Measurements from ENCODE around the gene VARS1. TPM values are rescaled to one million over a fixed set of nuclear protein-coding genes. Genes with fewer than 3 reads are reported as not detected.

Gene VARS1
- total RNA-seq, 2 experiments from 2014 or later = 84.1 to 88.4 TPM

- Mint-ChIP-seq H3K4me1 (peaks cover 46% of the 10 kb centered on the region), H3K36me3 (ENCODE audit: low read depth) (peaks cover 40% of the 10 kb centered on the region), H3K27ac (peak overlapping the region; percentile 46), H3K27me3 (no peaks in the 10 kb centered on the region), H3K9me3 (no peaks in the 10 kb centered on the region), H3K4me3 (no peak overlapping the region)
- CTCF ChIA-PET = interaction anchor here (0.7 to 4.4 kb wide), 13 partner anchors 8 to 89 kb away, joined by 3 to 23 read pairs (median 6); partner anchors contain the start of genes ABHD16A, CLIC1, DDAH2 and LSM2
- POLR2A ChIA-PET = interaction anchor here (0.9 to 2.2 kb wide), 4 partner anchors 9 to 55 kb away, joined by 3 to 8 read pairs (median 5); partner anchors contain the start of genes CLIC1 and LSM2
- DNase-seq = peak; percentile 37
These were observed 4.0 kb downstream of the VARS1 start for GRCh38 chr6:31791324-31792089.

GRCh38 chr6:31785475-31785874 lies 10.1 kb downstream of the VARS1 start:
- H3K36me3 Mint-ChIP-seq (ENCODE audit: low read depth) = peaks cover 36% of the 10 kb centered on the region
- H3K4me1 Mint-ChIP-seq = peaks cover 8% of the 10 kb centered on the region
- H3K27ac Mint-ChIP-seq = no peak overlapping the region
- ChIA-PET POLR2A (interaction anchor here (0.7 to 2.9 kb wide), 5 partner anchors 8 to 22 kb away, joined by 3 to 12 read pairs (median 4); partner anchors contain the start of genes LSM2 and VWA7), CTCF (interaction anchor here (0.8 to 1.0 kb wide), 2 partner anchors 13 to 16 kb away, joined by 3 read pairs; no protein-coding TSS in a partner anchor)
- DNase-seq = no peak
- H3K9me3 Mint-ChIP-seq = no peaks in the 10 kb centered on the region
- no peaks in the 10 kb centered on the region for H3K27me3 Mint-ChIP-seq
- H3K4me3 Mint-ChIP-seq = no peak overlapping the region

GRCh38 chr6:31784098-31784925 lies 11.2 kb downstream of the VARS1 start:
- ChIA-PET CTCF (interaction anchor here (0.8 to 1.2 kb wide), 4 partner anchors 11 to 15 kb away, joined by 3 to 5 read pairs (median 4); partner anchors contain the start of gene VARS1), POLR2A (interaction anchor here (1.0 to 2.9 kb wide), 4 partner anchors 10 to 44 kb away, joined by 3 to 12 read pairs (median 4); partner anchors contain the start of genes LSM2 and MSH5)
- H3K9me3 Mint-ChIP-seq = no peaks in the 10 kb centered on the region
- H3K4me3 Mint-ChIP-seq = no peak overlapping the region
- peaks cover 4% of the 10 kb centered on the region for H3K4me1 Mint-ChIP-seq
- no peaks in the 10 kb centered on the region for H3K27me3 Mint-ChIP-seq
- no peak for DNase-seq
- H3K36me3 Mint-ChIP-seq (ENCODE audit: low read depth) = peaks cover 39% of the 10 kb centered on the region
- H3K27ac Mint-ChIP-seq = peak overlapping the region; percentile 30

- H3K4me1 Mint-ChIP-seq = peaks cover 7% of the 10 kb centered on the region
- H3K9me3 Mint-ChIP-seq = no peaks in the 10 kb centered on the region
- DNase-seq = no peak
- no peak overlapping the region for H3K4me3 Mint-ChIP-seq
- CTCF ChIA-PET = interaction anchor here (0.8 kb wide), 1 partner anchor 16 kb away, joined by 3 read pairs; no protein-coding TSS in a partner anchor
- H3K27ac Mint-ChIP-seq = no peak overlapping the region
- H3K36me3 Mint-ChIP-seq (ENCODE audit: low read depth) = peaks cover 40% of the 10 kb centered on the region
- no peaks in the 10 kb centered on the region for H3K27me3 Mint-ChIP-seq
- POLR2A ChIA-PET = no interaction called here
These were observed 13.3 kb downstream of the VARS1 start for GRCh38 chr6:31782126-31782855.

GRCh38 chr6:31781244-31782125 lies 14.1 kb downstream of the VARS1 start:
- Mint-ChIP-seq H3K36me3 (ENCODE audit: low read depth) (peaks cover 40% of the 10 kb centered on the region), H3K27me3 (no peaks in the 10 kb centered on the region), H3K27ac (no peak overlapping the region), H3K4me1 (peaks cover 15% of the 10 kb centered on the region), H3K4me3 (no peak overlapping the region), H3K9me3 (no peaks in the 10 kb centered on the region)
- POLR2A ChIA-PET = interaction anchor here (2.4 kb wide), 1 partner anchor 9 kb away, joined by 7 read pairs; no protein-coding TSS in a partner anchor
- no peak for DNase-seq
- CTCF ChIA-PET = interaction anchor here (0.8 kb wide), 1 partner anchor 17 kb away, joined by 3 read pairs; no protein-coding TSS in a partner anchor

- ChIA-PET CTCF (interaction anchor here (1.4 to 1.7 kb wide), 2 partner anchors 10 to 11 kb away, joined by 3 to 6 read pairs; no protein-coding TSS in a partner anchor), POLR2A (interaction anchor here (2.4 kb wide), 1 partner anchor 10 kb away, joined by 7 read pairs; no protein-coding TSS in a partner anchor)
- DNase-seq = no peak
- Mint-ChIP-seq H3K4me3 (no peak overlapping the region), H3K9me3 (no peaks in the 10 kb centered on the region), H3K27me3 (no peaks in the 10 kb centered on the region), H3K36me3 (ENCODE audit: low read depth) (peaks cover 37% of the 10 kb centered on the region), H3K4me1 (peaks cover 23% of the 10 kb centered on the region), H3K27ac (no peak overlapping the region)
These were observed 14.9 kb downstream of the VARS1 start for GRCh38 chr6:31780507-31781243.

GRCh38 chr6:31779908-31780307 lies 15.6 kb downstream of the VARS1 start:
- DNase-seq = no peak
- Mint-ChIP-seq H3K4me1 (peaks cover 31% of the 10 kb centered on the region), H3K9me3 (no peaks in the 10 kb centered on the region), H3K36me3 (ENCODE audit: low read depth) (peaks cover 39% of the 10 kb centered on the region), H3K4me3 (no peak overlapping the region), H3K27me3 (no peaks in the 10 kb centered on the region), H3K27ac (no peak overlapping the region)
- ChIA-PET POLR2A (interaction anchor here (1.5 to 3.2 kb wide), 3 partner anchors 10 to 16 kb away, joined by 4 to 14 read pairs (median 7); partner anchors contain the start of gene VARS1), CTCF (interaction anchor here (1.4 to 1.7 kb wide), 2 partner anchors 10 to 11 kb away, joined by 3 to 6 read pairs; no protein-coding TSS in a partner anchor)

GRCh38 chr6:31778999-31779885 lies 16.3 kb downstream of the VARS1 start:
- DNase-seq = no peak
- peaks cover 33% of the 10 kb centered on the region for H3K36me3 Mint-ChIP-seq (ENCODE audit: low read depth)
- H3K4me3 Mint-ChIP-seq = no peak overlapping the region
- H3K27ac Mint-ChIP-seq = no peak overlapping the region
- H3K9me3 Mint-ChIP-seq = no peaks in the 10 kb centered on the region
- peaks cover 32% of the 10 kb centered on the region for H3K4me1 Mint-ChIP-seq
- POLR2A ChIA-PET = interaction anchor here (1.5 to 3.2 kb wide), 7 partner anchors 9 to 87 kb away, joined by 4 to 14 read pairs (median 7); partner anchors contain the start of genes DDAH2, HSPA1B and VARS1
- CTCF ChIA-PET = interaction anchor here (1.4 to 1.7 kb wide), 2 partner anchors 9 to 12 kb away, joined by 3 to 6 read pairs; no protein-coding TSS in a partner anchor
- H3K27me3 Mint-ChIP-seq = no peaks in the 10 kb centered on the region

- Mint-ChIP-seq H3K4me1 (peaks cover 35% of the 10 kb centered on the region), H3K27ac (peak overlapping the region; percentile 84), H3K9me3 (no peaks in the 10 kb centered on the region), H3K4me3 (no peak overlapping the region), H3K36me3 (ENCODE audit: low read depth) (peaks cover 28% of the 10 kb centered on the region), H3K27me3 (no peaks in the 10 kb centered on the region)
- POLR2A ChIA-PET = interaction anchor here (0.9 to 3.2 kb wide), 10 partner anchors 11 to 284 kb away, joined by 3 to 14 read pairs (median 8); partner anchors contain the start of genes DDAH2, GPANK1, HSPA1B and MSH5
- no peak for DNase-seq
- CTCF ChIA-PET = interaction anchor here (1.2 to 1.4 kb wide), 2 partner anchors 9 to 12 kb away, joined by 5 to 9 read pairs; no protein-coding TSS in a partner anchor
These were observed 17.4 kb downstream of the VARS1 start for GRCh38 chr6:31778193-31778592.

GRCh38 chr6:31777667-31778050 lies 17.9 kb downstream of the VARS1 start:
- ChIA-PET CTCF (interaction anchor here (0.8 to 1.4 kb wide), 3 partner anchors 8 to 93 kb away, joined by 3 to 9 read pairs (median 5); no protein-coding TSS in a partner anchor), POLR2A (interaction anchor here (0.6 to 3.2 kb wide), 13 partner anchors 8 to 283 kb away, joined by 3 to 14 read pairs (median 5); partner anchors contain the start of genes BAG6, DDAH2, GPANK1 and HSPA1B)
- H3K27ac Mint-ChIP-seq = peak overlapping the region; percentile 84
- DNase-seq = no peak
- no peaks in the 10 kb centered on the region for H3K9me3 Mint-ChIP-seq
- no peak overlapping the region for H3K4me3 Mint-ChIP-seq
- H3K27me3 Mint-ChIP-seq = no peaks in the 10 kb centered on the region
- H3K36me3 Mint-ChIP-seq (ENCODE audit: low read depth) = peaks cover 24% of the 10 kb centered on the region
- H3K4me1 Mint-ChIP-seq = peaks cover 39% of the 10 kb centered on the region
